Endodermal cell (in vitro differentiated cells): ENCODE measurements around the gene APOBEC3A. TPM values are rescaled to one million over a fixed set of nuclear protein-coding genes. Genes with fewer than 3 reads are reported as not detected.

Source experiments
- DNase-seq: peaks from one replicate; pipeline ENCODE4 v3.0.0-alpha.2; 2017
- H3K27ac ChIP-seq: 2 replicates; pipeline ENCODE4 v1.5.1; 2013; ENCODE audit warnings: mild to moderate bottlenecking, low read depth, low read length, moderate library complexity
- H3K27me3 ChIP-seq: 2 replicates; pipeline ENCODE4 v1.6.1; 2013; ENCODE audit warnings: mild to moderate bottlenecking, low read length, moderate library complexity; ENCODE audit not compliant: insufficient read depth, control insufficient read depth, poor library complexity, severe bottlenecking
- H3K36me3 ChIP-seq: 2 replicates; pipeline ENCODE4 v1.7.0; 2013; ENCODE audit warnings: mild to moderate bottlenecking, low read length, moderate library complexity; ENCODE audit not compliant: control insufficient read depth, insufficient read depth
- H3K4me1 ChIP-seq: one replicate; pipeline ENCODE4 v1.7.0; 2013; ENCODE audit warnings: low read length; ENCODE audit not compliant: control insufficient read depth, insufficient read depth
- H3K4me3 ChIP-seq: 2 replicates; pipeline ENCODE4 v1.5.1; 2013; ENCODE audit warnings: mild to moderate bottlenecking, low read length, moderate library complexity
- H3K9ac ChIP-seq: 2 replicates; pipeline ENCODE4 v1.6.1; 2013; ENCODE audit warnings: mild to moderate bottlenecking, low read length, moderate library complexity; ENCODE audit not compliant: poor library complexity, severe bottlenecking; ENCODE audit errors: extremely low read depth
- H3K9me3 ChIP-seq: 2 replicates; pipeline ENCODE4 v1.6.1; 2013; ENCODE audit warnings: mild to moderate bottlenecking, low read length, moderate library complexity; ENCODE audit not compliant: control insufficient read depth
- H3K27ac Mint-ChIP-seq: 2 replicates; pipeline ENCODE4 v1.8.0; 2020; ENCODE audit warnings: mixed read lengths
- H3K27me3 Mint-ChIP-seq: 2 replicates; pipeline ENCODE4 v1.8.0; 2021; ENCODE audit warnings: mild to moderate bottlenecking, mixed read lengths; ENCODE audit not compliant: insufficient read depth
- H3K36me3 Mint-ChIP-seq: 2 replicates; pipeline ENCODE4 v1.8.0; 2020; ENCODE audit warnings: low read depth, mixed read lengths
- H3K4me1 Mint-ChIP-seq: 2 replicates; pipeline ENCODE4 v1.8.0; 2020; ENCODE audit warnings: mixed read lengths
- H3K4me3 Mint-ChIP-seq: 2 replicates; pipeline ENCODE4 v1.8.0; 2020; ENCODE audit warnings: mild to moderate bottlenecking, moderate library complexity, mixed read lengths
- H3K9me3 Mint-ChIP-seq: 2 replicates; pipeline ENCODE4 v1.8.0; 2020; ENCODE audit warnings: mild to moderate bottlenecking, mixed read lengths
- CTCF ChIP-seq: fragments of 200-600 bp; sonication (generic); conservative IDR thresholded peaks from 2 replicates; pipeline ENCODE4 v1.5.0; 2021; ENCODE audit warnings: antibody characterized with exemption, mild to moderate bottlenecking
- WGBS, 2 experiments: methylation state at CpG; one replicate each; pipeline versions ENCODE4 v1.1.5 to v1.1.7; 2013; ENCODE audit warnings: missing lambda C conversion rate in 2 of 2, mixed read lengths in 1 of 2; ENCODE audit not compliant: insufficient coverage in 1 of 2, insufficient read length in 1 of 2; 5-methylcytosine and 5-hydroxymethylcytosine counted together
- total RNA-seq, 2 donors: library from RNA; stranded (reverse); fragmentation: NEBNext Ultra II Directional in 1 of 2; extraction: Animal tissue kit (Norgen Biotek cat#: 25700) in 1 of 2; gene quantifications; 2 replicates in 1 of 2; 3 replicates in 1 of 2; pipeline ENCODE4 v1.2.1, GENCODE V29; 2021

Gene APOBEC3A
- total RNA-seq, 2 donors from 2014 or later: not detected

GRCh38 chr22:38996105-38996504 is 38.7 kb downstream of the APOBEC3A start:
- Mint-ChIP-seq H3K4me1 (peaks cover 4% of the 10 kb centered on the region), H3K27me3 (peaks cover 9% of the 10 kb centered on the region), H3K36me3 (no peaks in the 10 kb centered on the region), H3K9me3 (peaks cover 26% of the 10 kb centered on the region), H3K27ac (no peak overlapping the region), H3K4me3 (no peak overlapping the region)
- DNase-seq: no peak
- no peak overlapping the region for H3K9ac ChIP-seq
- no peak for TF ChIP-seq CTCF
- no peaks in the 10 kb centered on the region for H3K4me1 ChIP-seq
- H3K9me3 ChIP-seq: no peaks in the 10 kb centered on the region
- H3K27ac ChIP-seq: no peak overlapping the region
- H3K36me3 ChIP-seq: no peaks in the 10 kb centered on the region
- H3K27me3 ChIP-seq: no peaks in the 10 kb centered on the region
- 96 to 100% methylated on average over 1 to 6 of the region's 6 CpGs for WGBS, 2 experiments
- H3K4me3 ChIP-seq: no peak overlapping the region

DNA sequence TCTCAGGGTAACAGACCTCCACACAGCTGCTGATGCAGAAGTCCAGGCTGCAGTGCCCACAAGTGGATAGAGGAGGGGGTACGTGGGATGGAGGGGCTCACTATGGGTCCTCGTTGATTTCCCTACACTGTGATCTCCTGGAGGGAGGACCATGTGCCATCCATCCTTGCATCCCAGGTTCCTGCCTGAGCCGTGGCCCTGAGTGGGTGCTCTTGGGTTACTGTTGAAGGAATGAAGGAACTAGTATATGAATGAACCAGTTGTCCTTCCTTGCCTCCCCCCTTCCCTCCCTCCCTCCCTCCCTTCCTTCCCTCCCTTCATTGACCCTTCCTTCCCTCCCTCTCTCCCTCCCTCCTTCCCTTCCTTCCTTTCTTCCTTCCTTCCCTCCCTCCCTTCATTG is 40.1 kb downstream of the APOBEC3A start:
- peaks cover 2% of the 10 kb centered on the region for H3K4me1 Mint-ChIP-seq
- H3K36me3 ChIP-seq: no peaks in the 10 kb centered on the region
- no peaks in the 10 kb centered on the region for H3K27me3 ChIP-seq
- no peak overlapping the region for H3K4me3 ChIP-seq
- H3K4me1 ChIP-seq: no peaks in the 10 kb centered on the region
- peaks cover 27% of the 10 kb centered on the region for H3K9me3 Mint-ChIP-seq
- peaks cover 9% of the 10 kb centered on the region for H3K27me3 Mint-ChIP-seq
- no peaks in the 10 kb centered on the region for H3K9me3 ChIP-seq
- DNase-seq: no peak
- WGBS, 2 experiments: 83% methylated on average over 1 to 3 of the region's 3 CpGs
- H3K27ac Mint-ChIP-seq: no peak overlapping the region
- no peak overlapping the region for H3K4me3 Mint-ChIP-seq
- TF ChIP-seq CTCF: no peak
- no peak overlapping the region for H3K9ac ChIP-seq
- no peak overlapping the region for H3K27ac ChIP-seq
- H3K36me3 Mint-ChIP-seq: no peaks in the 10 kb centered on the region

DNA sequence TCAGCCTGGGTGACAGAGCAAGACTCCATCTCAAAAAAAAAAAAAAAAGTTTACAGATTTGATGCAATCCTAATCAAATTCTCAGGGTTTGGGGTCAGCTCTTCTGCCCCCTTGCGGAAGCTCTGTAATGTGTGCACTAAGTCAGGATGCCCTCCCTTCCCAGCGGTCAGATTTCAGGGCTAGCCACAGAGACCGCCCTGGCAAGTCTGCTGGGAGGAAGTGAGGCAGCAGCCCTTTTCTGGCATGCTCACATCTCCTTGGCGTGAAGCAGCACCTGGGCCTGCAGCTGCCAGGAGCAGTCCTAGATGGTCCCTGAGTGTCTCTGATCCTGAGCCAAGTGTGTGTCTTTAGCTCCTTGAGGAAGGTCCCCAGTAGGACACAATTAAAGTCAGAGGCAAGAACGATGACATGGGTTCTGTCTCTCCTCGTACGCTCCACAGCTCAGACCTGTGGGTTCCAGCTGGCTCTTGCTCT is 45.8 kb downstream of the APOBEC3A start:
- Histone ChIP-seq H3K27ac (no peak overlapping the region), H3K9me3 (no peaks in the 10 kb centered on the region), H3K4me1 (no peaks in the 10 kb centered on the region), H3K27me3 (no peaks in the 10 kb centered on the region), H3K9ac (no peak overlapping the region), H3K4me3 (no peak overlapping the region), H3K36me3 (no peaks in the 10 kb centered on the region)
- peak; percentile 88 for TF ChIP-seq CTCF
- Mint-ChIP-seq H3K27ac (no peak overlapping the region), H3K27me3 (no peaks in the 10 kb centered on the region), H3K4me3 (no peak overlapping the region), H3K9me3 (peaks cover 21% of the 10 kb centered on the region), H3K4me1 (no peaks in the 10 kb centered on the region), H3K36me3 (no peaks in the 10 kb centered on the region)
- 48 to 52% methylated on average over 5 to 7 of the region's 7 CpGs for WGBS, 2 experiments
- DNase-seq: peak; percentile 92
